ENCODE data around the gene LMNTD2. TPM values are rescaled to one million over a fixed set of nuclear protein-coding genes. Genes with fewer than 3 reads are reported as not detected.

The LMNTD2 gene
- total RNA-seq, 2 experiments from 2014 or later = 2.7 to 4.9 TPM

GRCh38 chr11:550746-551085 is 9.8 kb downstream of the LMNTD2 start:
- POLR2A ChIA-PET = no interaction called here
- H3K36me3 Mint-ChIP-seq (ENCODE audit: low read depth) = no peaks in the 10 kb centered on the region
- ATAC-seq (no peak), DNase-seq (no peak)
- H3K4me3 Mint-ChIP-seq = no peak overlapping the region
- no peaks in the 10 kb centered on the region for H3K27me3 Mint-ChIP-seq
- no peak overlapping the region for H3K27ac Mint-ChIP-seq
- H3K9me3 Mint-ChIP-seq (ENCODE audit: low read depth) = no peaks in the 10 kb centered on the region
- no peaks in the 10 kb centered on the region for H3K4me1 Mint-ChIP-seq
- CTCF ChIA-PET = interaction anchor here (0.6 kb wide), 1 partner anchor 57 kb away, joined by 4 read pairs; no protein-coding TSS in a partner anchor
- intact Hi-C loops (cut with DNase I, micrococcal nuclease) = no loop called here

- DNase-seq = no peak
- intact Hi-C loops (cut with DNase I, micrococcal nuclease) = no loop called here
- Mint-ChIP-seq H3K9me3 (ENCODE audit: low read depth) (no peaks in the 10 kb centered on the region), H3K27ac (no peak overlapping the region), H3K4me3 (no peak overlapping the region), H3K36me3 (ENCODE audit: low read depth) (no peaks in the 10 kb centered on the region), H3K4me1 (no peaks in the 10 kb centered on the region), H3K27me3 (no peaks in the 10 kb centered on the region)
- no peak for ATAC-seq
- CTCF ChIA-PET = interaction anchor here (0.6 kb wide), 1 partner anchor 57 kb away, joined by 4 read pairs; no protein-coding TSS in a partner anchor
- POLR2A ChIA-PET = no interaction called here
These were observed 10.4 kb downstream of the LMNTD2 start for GRCh38 chr11:550021-550745.

GRCh38 chr11:548700-549603 is 11.6 kb downstream of the LMNTD2 start:
- H3K36me3 Mint-ChIP-seq (ENCODE audit: low read depth) = no peaks in the 10 kb centered on the region
- no peaks in the 10 kb centered on the region for H3K4me1 Mint-ChIP-seq
- POLR2A ChIA-PET = no interaction called here
- H3K27ac Mint-ChIP-seq = no peak overlapping the region
- H3K27me3 Mint-ChIP-seq = no peaks in the 10 kb centered on the region
- intact Hi-C loops (cut with DNase I, micrococcal nuclease) = no loop called here
- no peak overlapping the region for H3K4me3 Mint-ChIP-seq
- no peak for DNase-seq
- ATAC-seq = no peak
- CTCF ChIA-PET = interaction anchor here (0.7 kb wide), 1 partner anchor 13 kb away, joined by 4 read pairs; no protein-coding TSS in a partner anchor
- H3K9me3 Mint-ChIP-seq (ENCODE audit: low read depth) = no peaks in the 10 kb centered on the region

GRCh38 chr11:545171-545570 is 15.4 kb downstream of the LMNTD2 start:
- ChIA-PET POLR2A (no interaction called here), CTCF (interaction anchor here (0.7 to 1.4 kb wide), 2 partner anchors 8 to 9 kb away, joined by 4 to 5 read pairs; partner anchors contain the start of gene LRRC56)
- H3K36me3 Mint-ChIP-seq (ENCODE audit: low read depth) = no peaks in the 10 kb centered on the region
- H3K4me1 Mint-ChIP-seq = no peaks in the 10 kb centered on the region
- DNase-seq = no peak
- no peak for ATAC-seq
- H3K9me3 Mint-ChIP-seq (ENCODE audit: low read depth) = no peaks in the 10 kb centered on the region
- intact Hi-C loops (cut with DNase I, micrococcal nuclease) = no loop called here
- H3K27me3 Mint-ChIP-seq = no peaks in the 10 kb centered on the region
- no peak overlapping the region for H3K27ac Mint-ChIP-seq
- H3K4me3 Mint-ChIP-seq = no peak overlapping the region

- no peak for ATAC-seq
- H3K4me1 Mint-ChIP-seq = no peaks in the 10 kb centered on the region
- no peaks in the 10 kb centered on the region for H3K27me3 Mint-ChIP-seq
- H3K9me3 Mint-ChIP-seq (ENCODE audit: low read depth) = no peaks in the 10 kb centered on the region
- intact Hi-C loops (cut with DNase I, micrococcal nuclease) = no loop called here
- POLR2A ChIA-PET = no interaction called here
- CTCF ChIA-PET = no interaction called here
- no peak overlapping the region for H3K27ac Mint-ChIP-seq
- DNase-seq = no peak
- no peaks in the 10 kb centered on the region for H3K36me3 Mint-ChIP-seq (ENCODE audit: low read depth)
- H3K4me3 Mint-ChIP-seq = no peak overlapping the region
These were observed 15.7 kb downstream of the LMNTD2 start for GRCh38 chr11:544817-545166.

GRCh38 chr11:541433-541885 is 19.1 kb downstream of the LMNTD2 start:
- Mint-ChIP-seq H3K9me3 (ENCODE audit: low read depth) (no peaks in the 10 kb centered on the region), H3K27me3 (no peaks in the 10 kb centered on the region), H3K4me1 (peaks cover 9% of the 10 kb centered on the region), H3K27ac (no peak overlapping the region), H3K4me3 (no peak overlapping the region), H3K36me3 (ENCODE audit: low read depth) (no peaks in the 10 kb centered on the region)
- ATAC-seq = no peak
- CTCF ChIA-PET = interaction anchor here (1.1 kb wide), 1 partner anchor 170 kb away, joined by 3 read pairs; no protein-coding TSS in a partner anchor
- intact Hi-C loops (cut with DNase I, micrococcal nuclease) = no loop called here
- POLR2A ChIA-PET = no interaction called here
- DNase-seq = no peak

- H3K27me3 Mint-ChIP-seq = no peaks in the 10 kb centered on the region
- peaks cover 13% of the 10 kb centered on the region for H3K4me1 Mint-ChIP-seq
- DNase-seq (no peak), ATAC-seq (no peak)
- no peaks in the 10 kb centered on the region for H3K36me3 Mint-ChIP-seq (ENCODE audit: low read depth)
- intact Hi-C loops (cut with DNase I, micrococcal nuclease) = no loop called here
- H3K9me3 Mint-ChIP-seq (ENCODE audit: low read depth) = no peaks in the 10 kb centered on the region
- H3K4me3 Mint-ChIP-seq = no peak overlapping the region
- POLR2A ChIA-PET = no interaction called here
- CTCF ChIA-PET = interaction anchor here (1.1 kb wide), 1 partner anchor 169 kb away, joined by 3 read pairs; no protein-coding TSS in a partner anchor
- no peak overlapping the region for H3K27ac Mint-ChIP-seq
These were observed 19.7 kb downstream of the LMNTD2 start for GRCh38 chr11:540583-541432.

- CTCF ChIA-PET = no interaction called here
- no peaks in the 10 kb centered on the region for H3K36me3 Mint-ChIP-seq (ENCODE audit: low read depth)
- POLR2A ChIA-PET = no interaction called here
- no peak overlapping the region for H3K4me3 Mint-ChIP-seq
- no peak overlapping the region for H3K27ac Mint-ChIP-seq
- intact Hi-C loops (cut with DNase I, micrococcal nuclease) = loop anchor here in 1 of 2 experiments (5.0 kb wide), 1 partner anchor 182 kb away; no protein-coding TSS in a partner anchor
- H3K27me3 Mint-ChIP-seq = no peaks in the 10 kb centered on the region
- H3K9me3 Mint-ChIP-seq (ENCODE audit: low read depth) = no peaks in the 10 kb centered on the region
- ATAC-seq = no peak
- DNase-seq = no peak
- H3K4me1 Mint-ChIP-seq = peaks cover 13% of the 10 kb centered on the region
These were observed 20.5 kb downstream of the LMNTD2 start for GRCh38 chr11:539971-540481.

GRCh38 chr11:538431-539051 is 22.0 kb downstream of the LMNTD2 start:
- H3K27me3 Mint-ChIP-seq = no peaks in the 10 kb centered on the region
- DNase-seq = no peak
- H3K4me3 Mint-ChIP-seq = no peak overlapping the region
- peaks cover 17% of the 10 kb centered on the region for H3K4me1 Mint-ChIP-seq
- no peaks in the 10 kb centered on the region for H3K9me3 Mint-ChIP-seq (ENCODE audit: low read depth)
- no peaks in the 10 kb centered on the region for H3K36me3 Mint-ChIP-seq (ENCODE audit: low read depth)
- intact Hi-C loops (cut with DNase I, micrococcal nuclease) = loop anchor here in 1 of 2 experiments (5.0 kb wide), 1 partner anchor 184 kb away; no protein-coding TSS in a partner anchor
- ChIA-PET POLR2A (interaction anchor here (0.6 kb wide), 1 partner anchor 29 kb away, joined by 5 read pairs; no protein-coding TSS in a partner anchor), CTCF (interaction anchor here (0.6 to 1.0 kb wide), 3 partner anchors 16 to 234 kb away, joined by 3 read pairs; no protein-coding TSS in a partner anchor)
- H3K27ac Mint-ChIP-seq = no peak overlapping the region
- ATAC-seq = no peak

GRCh38 chr11:537622-538430 is 22.7 kb downstream of the LMNTD2 start:
- DNase-seq = no peak
- POLR2A ChIA-PET = no interaction called here
- no peak for ATAC-seq
- Mint-ChIP-seq H3K27me3 (no peaks in the 10 kb centered on the region), H3K4me1 (peaks cover 17% of the 10 kb centered on the region), H3K27ac (peak overlapping the region; percentile 19), H3K36me3 (ENCODE audit: low read depth) (no peaks in the 10 kb centered on the region), H3K9me3 (ENCODE audit: low read depth) (no peaks in the 10 kb centered on the region), H3K4me3 (peak overlapping the region; percentile 79)
- CTCF ChIA-PET = interaction anchor here (0.6 to 1.4 kb wide), 3 partner anchors 8 to 19 kb away, joined by 3 to 5 read pairs (median 3); no protein-coding TSS in a partner anchor
- intact Hi-C loops (cut with DNase I, micrococcal nuclease) = loop anchor here in 1 of 2 experiments (1.0 to 5.0 kb wide), 2 partner anchors 17 to 184 kb away; no protein-coding TSS in a partner anchor

Measured in activated CD4-positive, alpha-beta T cell treated with anti-CD3 and anti-CD28 coated beads for 36 hours (primary cell).